ENCODE measurements around the gene TCEAL4.

Gene TCEAL4

GRCh38 chrX:103631145-103631544 lies 45.8 kb downstream of the TCEAL4 start:
- no peaks in the 10 kb centered on the region for H3K27me3 Mint-ChIP-seq
- H3K9me3 Mint-ChIP-seq = no peaks in the 10 kb centered on the region
- H3K27ac Mint-ChIP-seq (ENCODE audit: low read depth) = no peak overlapping the region
- H3K4me1 Mint-ChIP-seq = peaks cover 20% of the 10 kb centered on the region
- peaks cover 4% of the 10 kb centered on the region for H3K36me3 Mint-ChIP-seq (ENCODE audit: insufficient read depth)
- DNase-seq (ENCODE audit: low spot score in 2 of 2) = no peak
- H3K4me3 Mint-ChIP-seq = no peak overlapping the region
- no peak for ATAC-seq (replicated peaks; ENCODE audit: extremely low read depth, poor library complexity, severe bottlenecking)

GRCh38 chrX:103635436-103635835 lies 50.1 kb downstream of the TCEAL4 start:
- Mint-ChIP-seq H3K9me3 (no peaks in the 10 kb centered on the region), H3K4me1 (no peaks in the 10 kb centered on the region), H3K27me3 (no peaks in the 10 kb centered on the region), H3K4me3 (no peak overlapping the region), H3K36me3 (ENCODE audit: insufficient read depth) (no peaks in the 10 kb centered on the region), H3K27ac (ENCODE audit: low read depth) (no peak overlapping the region)
- ATAC-seq (replicated peaks; ENCODE audit: extremely low read depth, poor library complexity, severe bottlenecking) = no peak
- no peak for DNase-seq (ENCODE audit: low spot score in 2 of 2)
